Measurements from ENCODE around the gene PCK2.
A peak's percentile ranks its signal among the peaks of the same experiment; 100 is the strongest.

Gene PCK2

GRCh38 chr14:24072881-24073877 is 20.9 kb upstream of the PCK2 start:
- no peaks in the 10 kb centered on the region for H3K36me3 ChIP-seq (replicated peaks in 1 of 2; ENCODE audit: control insufficient read depth in 2 of 2, insufficient read depth in 2 of 2, low read length in 2 of 2)
- peak overlapping the region; percentile 26 for H3K14ac ChIP-seq (ENCODE audit: low read length)
- peak overlapping the region; percentile 13 for H3K23ac ChIP-seq (ENCODE audit: low read depth, low read length, poor library complexity)
- H3K18ac ChIP-seq (ENCODE audit: low read length): no peak overlapping the region
- H2BK5ac ChIP-seq (ENCODE audit: low read length): peak overlapping the region; percentile 34
- H3K4me2 ChIP-seq (ENCODE audit: insufficient read depth, low read length, poor library complexity, severe bottlenecking): no peak overlapping the region
- H3K27ac ChIP-seq (replicated peaks; ENCODE audit: low read length): no peak overlapping the region
- no peak for DNase-seq (ENCODE audit: low spot score)
- H3K4ac ChIP-seq (ENCODE audit: low read length): peak overlapping the region; percentile 24
- no peak overlapping the region for H3K9ac ChIP-seq (ENCODE audit: low read depth, low read length, poor library complexity)
- H2BK12ac ChIP-seq (ENCODE audit: low read length): no peak overlapping the region
- no peak overlapping the region for H2BK120ac ChIP-seq (ENCODE audit: low read depth, low read length)
- H3K9me3 ChIP-seq (replicated peaks in 1 of 2; ENCODE audit: control insufficient read depth in 2 of 2, insufficient read depth in 1 of 2, low read depth in 1 of 2, low read length in 2 of 2): no peaks in the 10 kb centered on the region
- no peak overlapping the region for H4K8ac ChIP-seq (ENCODE audit: low read depth, low read length)
- H3K4me1 ChIP-seq (ENCODE audit: control insufficient read depth in 2 of 2, insufficient read depth in 1 of 2, low read depth in 1 of 2, low read length in 2 of 2): peaks cover 0 to 5% of the 10 kb centered on the region in 2 donors
- no CpG with 5 or more reads among the region's 26 CpGs for WGBS, 2 donors (ENCODE audit: extremely low coverage in 2 of 2, insufficient read length in 2 of 2, insufficient replicate concordance in 1 of 2)
- H2AFZ ChIP-seq (ENCODE audit: low read length): no peak overlapping the region
- no peaks in the 10 kb centered on the region for H3K79me1 ChIP-seq (ENCODE audit: low read depth, low read length)
- H3K27me3 ChIP-seq (ENCODE audit: control insufficient read depth in 3 of 3, insufficient read depth in 3 of 3, low read depth in 1 of 3, low read length in 3 of 3): peaks cover 0 to 48% (median 0%) of the 10 kb centered on the region in 3 experiments
- peak overlapping the region; percentile 50 for H2BK15ac ChIP-seq (ENCODE audit: low read length)
- no peak overlapping the region for H4K91ac ChIP-seq (ENCODE audit: low read depth, low read length, poor library complexity)
- peak overlapping the region; percentile 60 for H2AK5ac ChIP-seq (ENCODE audit: low read depth, low read length)
- H3K4me3 ChIP-seq (ENCODE audit: low read length in 2 of 2): no peak overlapping the region

DNA sequence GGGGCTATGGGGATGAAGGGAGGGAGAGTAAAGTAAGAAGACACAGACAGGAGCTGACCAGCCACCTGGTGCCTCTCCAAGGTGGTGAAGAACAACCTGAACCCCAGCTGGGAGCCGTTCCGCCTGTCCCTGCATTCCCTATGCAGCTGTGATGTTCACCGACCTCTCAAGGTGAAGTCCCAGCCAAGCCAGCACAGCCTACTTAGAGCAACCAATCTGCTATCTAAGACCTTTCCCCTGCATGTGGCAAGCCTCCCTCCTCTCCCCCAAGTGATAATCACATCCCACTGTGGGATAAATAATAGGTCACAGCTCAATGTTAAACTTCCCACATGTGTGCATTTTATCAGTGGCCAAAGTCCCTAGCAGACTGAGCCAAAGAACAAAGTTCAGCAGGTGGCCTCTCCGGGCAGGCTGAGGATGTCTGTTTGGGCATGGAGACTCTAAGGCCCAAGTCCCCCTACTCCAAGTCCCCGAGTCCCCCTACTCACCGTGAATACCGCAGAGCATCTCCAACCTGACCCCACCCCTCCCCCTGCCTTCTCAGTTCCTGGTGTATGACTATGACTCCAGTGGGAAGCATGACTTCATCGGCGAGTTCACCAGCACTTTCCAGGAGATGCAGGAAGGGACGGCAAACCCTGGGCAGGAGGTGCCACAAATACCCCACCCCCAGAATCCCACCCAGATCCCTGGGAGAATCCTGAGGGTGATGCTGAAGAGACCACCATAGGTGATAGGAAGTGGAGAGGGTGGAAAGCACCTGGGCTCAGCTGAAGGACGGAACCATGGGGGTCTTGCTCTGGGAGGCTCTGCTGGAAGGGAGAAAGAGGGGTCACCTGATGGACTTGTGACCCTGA is 19.3 kb upstream of the PCK2 start:
- H4K8ac ChIP-seq (ENCODE audit: low read depth, low read length): no peak overlapping the region
- no peak overlapping the region for H2BK120ac ChIP-seq (ENCODE audit: low read depth, low read length)
- H3K14ac ChIP-seq (ENCODE audit: low read length): no peak overlapping the region
- H3K4me2 ChIP-seq (ENCODE audit: insufficient read depth, low read length, poor library complexity, severe bottlenecking): no peak overlapping the region
- no peak overlapping the region for H3K18ac ChIP-seq (ENCODE audit: low read length)
- H3K27ac ChIP-seq (replicated peaks; ENCODE audit: low read length): no peak overlapping the region
- no peak overlapping the region for H3K23ac ChIP-seq (ENCODE audit: low read depth, low read length, poor library complexity)
- no peak overlapping the region for H3K4ac ChIP-seq (ENCODE audit: low read length)
- H2BK5ac ChIP-seq (ENCODE audit: low read length): no peak overlapping the region
- no peaks in the 10 kb centered on the region for H3K9me3 ChIP-seq (replicated peaks in 1 of 2; ENCODE audit: control insufficient read depth in 2 of 2, insufficient read depth in 1 of 2, low read depth in 1 of 2, low read length in 2 of 2)
- no peaks in the 10 kb centered on the region for H3K79me1 ChIP-seq (ENCODE audit: low read depth, low read length)
- H3K27me3 ChIP-seq (ENCODE audit: control insufficient read depth in 3 of 3, insufficient read depth in 3 of 3, low read depth in 1 of 3, low read length in 3 of 3): peaks cover 0 to 61% (median 0%) of the 10 kb centered on the region in 3 experiments
- no peak overlapping the region for H4K91ac ChIP-seq (ENCODE audit: low read depth, low read length, poor library complexity)
- H2BK15ac ChIP-seq (ENCODE audit: low read length): no peak overlapping the region
- H3K4me1 ChIP-seq (ENCODE audit: control insufficient read depth in 2 of 2, insufficient read depth in 1 of 2, low read depth in 1 of 2, low read length in 2 of 2): peaks cover 14 to 16% of the 10 kb centered on the region in 2 donors
- H3K4me3 ChIP-seq (ENCODE audit: low read length in 2 of 2): no peak overlapping the region
- H2AK5ac ChIP-seq (ENCODE audit: low read depth, low read length): no peak overlapping the region
- H3K9ac ChIP-seq (ENCODE audit: low read depth, low read length, poor library complexity): no peak overlapping the region
- H2AFZ ChIP-seq (ENCODE audit: low read length): no peak overlapping the region
- WGBS, 2 donors (ENCODE audit: extremely low coverage in 2 of 2, insufficient read length in 2 of 2, insufficient replicate concordance in 1 of 2): no CpG with 5 or more reads among the region's 11 CpGs
- H3K36me3 ChIP-seq (replicated peaks in 1 of 2; ENCODE audit: control insufficient read depth in 2 of 2, insufficient read depth in 2 of 2, low read length in 2 of 2): no peaks in the 10 kb centered on the region
- no peak for DNase-seq (ENCODE audit: low spot score)
- H2BK12ac ChIP-seq (ENCODE audit: low read length): no peak overlapping the region

- Histone ChIP-seq H2AFZ (ENCODE audit: low read length) (no peak overlapping the region), H3K4me1 (ENCODE audit: control insufficient read depth in 2 of 2, insufficient read depth in 1 of 2, low read depth in 1 of 2, low read length in 2 of 2) (peaks cover 20 to 24% of the 10 kb centered on the region in 2 donors), H2BK5ac (ENCODE audit: low read length) (peak overlapping the region; percentile 10), H3K4ac (ENCODE audit: low read length) (no peak overlapping the region), H3K9ac (ENCODE audit: low read depth, low read length, poor library complexity) (peak overlapping the region; percentile 21), H2BK12ac (ENCODE audit: low read length) (no peak overlapping the region), H3K27ac (replicated peaks; ENCODE audit: low read length) (no peak overlapping the region), H3K9me3 (replicated peaks in 1 of 2; ENCODE audit: control insufficient read depth in 2 of 2, insufficient read depth in 1 of 2, low read depth in 1 of 2, low read length in 2 of 2) (no peaks in the 10 kb centered on the region), H3K36me3 (replicated peaks in 1 of 2; ENCODE audit: control insufficient read depth in 2 of 2, insufficient read depth in 2 of 2, low read length in 2 of 2) (no peaks in the 10 kb centered on the region), H2BK15ac (ENCODE audit: low read length) (no peak overlapping the region), H2AK5ac (ENCODE audit: low read depth, low read length) (peak overlapping the region; percentile 38), H3K4me2 (ENCODE audit: insufficient read depth, low read length, poor library complexity, severe bottlenecking) (no peak overlapping the region), H2BK120ac (ENCODE audit: low read depth, low read length) (no peak overlapping the region), H3K18ac (ENCODE audit: low read length) (no peak overlapping the region), H3K23ac (ENCODE audit: low read depth, low read length, poor library complexity) (no peak overlapping the region), H4K91ac (ENCODE audit: low read depth, low read length, poor library complexity) (no peak overlapping the region), H4K8ac (ENCODE audit: low read depth, low read length) (no peak overlapping the region), H3K79me1 (ENCODE audit: low read depth, low read length) (no peaks in the 10 kb centered on the region), H3K14ac (ENCODE audit: low read length) (no peak overlapping the region), H3K4me3 (ENCODE audit: low read length in 2 of 2) (no peak overlapping the region), H3K27me3 (ENCODE audit: control insufficient read depth in 3 of 3, insufficient read depth in 3 of 3, low read depth in 1 of 3, low read length in 3 of 3) (peaks cover 0 to 61% (median 0%) of the 10 kb centered on the region in 3 experiments)
- no peak for DNase-seq (ENCODE audit: low spot score)
- no CpG with 5 or more reads among the region's 11 CpGs for WGBS, 2 donors (ENCODE audit: extremely low coverage in 2 of 2, insufficient read length in 2 of 2, insufficient replicate concordance in 1 of 2)
Measured at GRCh38 chr14:24075485-24076301, 18.4 kb upstream of the PCK2 start.

Data from neuronal stem cell (in vitro differentiated cells).